Fibroblast of lung (primary cell): ENCODE data around the gene CORO2A. TPM values are rescaled to one million over a fixed set of nuclear protein-coding genes. Genes with fewer than 3 reads are reported as not detected.

Experiments used
- DNase-seq, 2 donors: peaks; one replicate each; pipeline versions ENCODE4 v3.0.0 to v3.0.0-alpha.2; 2010; ENCODE audit warnings: low read depth in 2 of 2
- H2AFZ ChIP-seq: 2 replicates; pipeline ENCODE4 v1.5.1; 2012; ENCODE audit warnings: low read length, control low read depth, inconsistent platforms
- H3K27ac ChIP-seq: 2 replicates; pipeline ENCODE4 v1.5.1; 2011; ENCODE audit warnings: low read length, control low read depth; ENCODE audit not compliant: insufficient read depth
- H3K27me3 ChIP-seq: 2 replicates; pipeline ENCODE4 v1.5.1; 2011; ENCODE audit warnings: mild to moderate bottlenecking, low read length; ENCODE audit not compliant: control insufficient read depth, insufficient read depth
- H3K36me3 ChIP-seq: 2 replicates; pipeline ENCODE4 v1.5.1; 2011; ENCODE audit warnings: low read length; ENCODE audit not compliant: control insufficient read depth, insufficient read depth
- H3K4me1 ChIP-seq: 2 replicates; pipeline ENCODE4 v1.5.1; 2011; ENCODE audit warnings: low read length; ENCODE audit not compliant: control insufficient read depth, insufficient read depth; ENCODE audit errors: extremely low read depth
- H3K4me2 ChIP-seq: 2 replicates; pipeline ENCODE4 v1.5.1; 2011; ENCODE audit warnings: low read length, control low read depth; ENCODE audit not compliant: insufficient read depth; ENCODE audit errors: extremely low read depth
- H3K4me3 ChIP-seq, 4 experiments: fragments of 200-600 bp in 1 of 4; sonication (generic) in 1 of 4; replicated peaks in 1 of 4; 2 replicates each; pipeline ENCODE4 v1.5.1; 2011 to 2016; ENCODE audit warnings: low read length in 4 of 4, low read depth in 3 of 4, mild to moderate bottlenecking in 3 of 4, control low read depth in 2 of 4, inconsistent platforms in 1 of 4, mixed read lengths in 1 of 4; ENCODE audit not compliant: insufficient read depth in 1 of 4; ENCODE audit errors: control extremely low read depth in 1 of 4
- H3K79me2 ChIP-seq: 2 replicates; pipeline ENCODE4 v1.5.1; 2012; ENCODE audit warnings: mild to moderate bottlenecking, low read length, inconsistent platforms; ENCODE audit not compliant: control insufficient read depth, insufficient read depth
- H3K9ac ChIP-seq: 2 replicates; pipeline ENCODE4 v1.5.1; 2011; ENCODE audit warnings: mild to moderate bottlenecking, low read length, control low read depth; ENCODE audit not compliant: insufficient read depth
- H3K9me3 ChIP-seq: 2 replicates; pipeline ENCODE4 v1.5.1; 2012; ENCODE audit warnings: low read depth, low read length; ENCODE audit not compliant: control insufficient read depth, insufficient read depth
- H4K20me1 ChIP-seq: 2 replicates; pipeline ENCODE4 v1.5.1; 2011; ENCODE audit warnings: low read length; ENCODE audit not compliant: control insufficient read depth, insufficient read depth; ENCODE audit errors: extremely low read depth
- CTCF ChIP-seq, 2 donors: IDR thresholded peaks in 1 of 2; conservative IDR thresholded peaks in 1 of 2; 1 replicate in 1 of 2; 2 replicates in 1 of 2; pipeline ENCODE4 v1.5.1; 2011 to 2012; ENCODE audit warnings: low read length in 2 of 2, control low read depth in 1 of 2, inconsistent platforms in 1 of 2, low read depth in 1 of 2, mild to moderate bottlenecking in 1 of 2
- EZH2 ChIP-seq: IDR thresholded peaks from 2 replicates; pipeline ENCODE4 v1.5.1; 2012; ENCODE audit warnings: low read length, control low read depth, mild to moderate bottlenecking; ENCODE audit errors: missing control alignments
- polyA plus RNA-seq, 2 donors: library from polyadenylated mRNA; depleted of rRNA in 1 of 2; stranded (reverse) in 1 of 2; unstranded in 1 of 2; fragments of >200 nt; gene quantifications; 2 replicates each; pipeline ENCODE4 v1.2.1, GENCODE V29; 2011 to 2012; ENCODE audit warnings: missing spikeins in 1 of 2
- total RNA-seq: library from RNA; depleted of rRNA; stranded (reverse); fragments of >200 nt; gene quantifications from 2 replicates; pipeline ENCODE4 v1.2.1, GENCODE V29; 2014

Gene CORO2A
- total and polyA plus RNA-seq, 2 donors (not counting 1 experiment from before 2014, with no cell fraction given), result 0.11 to 0.50 TPM

- Histone ChIP-seq H3K9me3 (no peaks in the 10 kb centered on the region), H3K9ac (no peak overlapping the region), H4K20me1 (no peaks in the 10 kb centered on the region), H3K36me3 (peaks cover 11% of the 10 kb centered on the region), H3K4me1 (peaks cover 20% of the 10 kb centered on the region), H3K4me2 (no peak overlapping the region), H2AFZ (no peak overlapping the region), H3K4me3 (no peak overlapping the region), H3K27ac (no peak overlapping the region), H3K27me3 (no peaks in the 10 kb centered on the region), H3K79me2 (no peaks in the 10 kb centered on the region)
- no peak for DNase-seq
- TF ChIP-seq EZH2 (no peak), CTCF (conservative IDR thresholded peaks at IDR 0.05 in 1 of 2, IDR thresholded peaks at IDR 0.05 in 1 of 2; ENCODE audit: low read depth in 1 of 2, low read length in 2 of 2) (no peak)
Observed at GRCh38 chr9:98230304-98230703, 37.9 kb upstream of the CORO2A start.

DNA sequence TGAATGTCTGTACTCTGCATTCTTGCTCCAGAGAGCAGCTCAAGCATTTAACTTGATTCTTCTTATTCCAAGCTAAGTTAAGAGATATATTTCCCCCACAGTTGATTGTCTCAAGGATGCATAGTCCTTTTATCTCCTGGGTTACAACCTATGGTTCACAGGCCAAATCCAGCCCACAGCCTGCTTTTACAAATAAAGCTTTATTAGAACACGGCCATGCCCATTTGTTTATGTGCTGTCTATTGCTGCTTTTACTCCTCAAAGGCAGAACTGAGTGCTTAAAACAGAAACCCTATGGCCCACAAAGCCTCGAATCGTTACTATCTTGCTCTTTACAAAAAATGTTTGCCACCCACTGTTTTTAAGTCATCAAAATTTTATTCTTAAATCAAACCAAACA, 37.2 kb upstream of the CORO2A start:
- Histone ChIP-seq H4K20me1 (no peaks in the 10 kb centered on the region), H3K9me3 (no peaks in the 10 kb centered on the region), H3K27ac (no peak overlapping the region), H3K4me2 (no peak overlapping the region), H2AFZ (no peak overlapping the region), H3K9ac (no peak overlapping the region), H3K4me3 (no peak overlapping the region), H3K27me3 (no peaks in the 10 kb centered on the region), H3K36me3 (peaks cover 11% of the 10 kb centered on the region), H3K4me1 (peaks cover 20% of the 10 kb centered on the region), H3K79me2 (no peaks in the 10 kb centered on the region)
- TF ChIP-seq EZH2 (no peak), CTCF (conservative IDR thresholded peaks at IDR 0.05 in 1 of 2, IDR thresholded peaks at IDR 0.05 in 1 of 2; ENCODE audit: low read depth in 1 of 2, low read length in 2 of 2) (no peak)
- DNase-seq, result no peak

DNA sequence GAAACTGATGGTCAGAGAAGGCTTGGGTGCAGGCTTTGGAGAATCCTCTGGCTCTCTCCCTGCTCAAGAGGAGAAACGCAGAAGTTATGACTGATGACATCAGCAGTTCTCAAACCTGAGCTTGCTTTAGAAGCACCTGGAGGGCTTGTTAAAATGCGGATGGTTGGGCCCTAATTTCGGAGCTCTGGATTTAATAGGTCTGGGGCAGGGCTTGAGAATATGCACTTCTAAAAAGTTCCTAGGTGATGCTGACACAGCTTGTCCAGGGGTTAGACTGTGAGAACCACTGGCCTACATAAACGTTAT, 36.6 kb upstream of the CORO2A start:
- H3K79me2 ChIP-seq, result no peaks in the 10 kb centered on the region
- H3K9me3 ChIP-seq, result no peaks in the 10 kb centered on the region
- no peak for TF ChIP-seq EZH2
- H3K4me2 ChIP-seq, result no peak overlapping the region
- H3K36me3 ChIP-seq, result peaks cover 11% of the 10 kb centered on the region
- H3K27ac ChIP-seq, result no peak overlapping the region
- peaks cover 20% of the 10 kb centered on the region for H3K4me1 ChIP-seq
- no peaks in the 10 kb centered on the region for H3K27me3 ChIP-seq
- H3K4me3 ChIP-seq, result no peak overlapping the region
- no peak overlapping the region for H2AFZ ChIP-seq
- H4K20me1 ChIP-seq, result no peaks in the 10 kb centered on the region
- no peak overlapping the region for H3K9ac ChIP-seq
- DNase-seq, result no peak
